ENCODE data around the gene NLRP9.

NLRP9 gene

GRCh38 chr19:55660404-55660803 lies 77.8 kb downstream of the NLRP9 start:
- DNase-seq (ENCODE audit: extremely low spot score, insufficient read length, low read depth) (no peak), FAIRE-seq (no peak)

- FAIRE-seq (no peak), DNase-seq (ENCODE audit: extremely low spot score, insufficient read length, low read depth) (no peak)
These were observed 78.4 kb downstream of the NLRP9 start for GRCh38 chr19:55659822-55660221.

- FAIRE-seq = no peak
These were observed 79.2 kb downstream of the NLRP9 start for GRCh38 chr19:55658846-55659459.

More at GRCh38 chr19:55658846-55659459, 79.2 kb downstream of the NLRP9 start:
- DNase-seq (ENCODE audit: extremely low spot score, insufficient read length, low read depth) = no peak

Measured in GM18507 (cell line).